Hematopoietic multipotent progenitor cell (in vitro differentiated cells): ENCODE measurements around the gene HTR6. TPM values are rescaled to one million over a fixed set of nuclear protein-coding genes. Genes with fewer than 3 reads are reported as not detected.
"Not testable (repeated sequence)": the region's sequence is repeated elsewhere in the genome, so short reads cannot be mapped to it uniquely, and the experiment has no call there.

ENCODE experiments used
- DNase-seq, 3 donors: peaks; one replicate each; pipeline ENCODE4 v3.0.0-alpha.2; 2011 to 2015; ENCODE audit warnings: low read depth in 2 of 3, low spot score in 2 of 3
- total RNA-seq: library from RNA; depleted of rRNA; stranded (reverse); fragments of >200 nt; gene quantifications from one replicate; pipeline ENCODE4 v1.2.3, GENCODE V29; 2012

Gene HTR6
- total RNA-seq: under 0.01 TPM

GRCh38 chr1:19664453-19665185 lies at the start of gene HTR6:
Gene HTR6 (plus strand): TSS chr1:19664875. CDS start chr1:19665754, 879 bp downstream.
- DNase-seq: no peak

DNA sequence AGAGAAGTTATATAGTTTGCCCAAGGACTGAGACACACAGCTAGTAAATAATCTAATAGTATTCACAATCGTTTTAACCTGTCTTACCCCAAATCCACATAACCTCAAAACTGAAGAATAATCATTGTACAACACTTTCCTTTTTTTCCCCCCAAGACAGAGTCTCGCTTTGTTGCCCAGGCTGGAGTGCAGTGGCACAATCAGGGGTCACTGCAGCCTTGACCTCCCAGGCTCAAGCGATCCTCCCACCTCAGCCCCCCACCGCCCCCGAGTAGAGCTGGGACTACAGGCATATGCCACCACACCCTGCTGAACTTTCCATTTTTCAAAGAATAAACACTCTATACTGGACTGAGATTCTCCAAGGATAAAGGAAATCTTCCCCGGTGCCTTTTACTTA lies 49.2 kb upstream of the HTR6 start:
- DNase-seq: no peak

DNA sequence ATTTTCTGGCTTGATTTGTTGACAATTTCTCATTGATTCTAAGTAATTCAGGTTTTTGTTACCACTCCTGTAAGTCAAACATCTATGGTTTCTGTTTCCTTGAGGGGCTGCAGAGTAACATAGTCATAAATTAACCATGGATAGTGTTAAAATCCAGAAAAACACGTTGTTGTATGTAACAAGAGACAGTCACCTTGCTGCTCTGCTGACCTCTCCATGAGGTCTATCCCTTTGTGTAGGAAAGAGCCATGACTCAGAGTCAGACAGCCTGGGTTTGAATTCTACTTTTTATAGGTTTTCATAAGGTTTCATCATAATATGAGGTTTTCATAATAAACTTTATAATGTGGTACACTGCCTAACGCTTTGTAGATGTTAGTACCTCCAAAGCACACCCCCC lies 48.2 kb upstream of the HTR6 start:
- no peak for DNase-seq

GRCh38 chr1:19617376-19617775 lies 47.3 kb upstream of the HTR6 start:
- no peak for DNase-seq

DNA sequence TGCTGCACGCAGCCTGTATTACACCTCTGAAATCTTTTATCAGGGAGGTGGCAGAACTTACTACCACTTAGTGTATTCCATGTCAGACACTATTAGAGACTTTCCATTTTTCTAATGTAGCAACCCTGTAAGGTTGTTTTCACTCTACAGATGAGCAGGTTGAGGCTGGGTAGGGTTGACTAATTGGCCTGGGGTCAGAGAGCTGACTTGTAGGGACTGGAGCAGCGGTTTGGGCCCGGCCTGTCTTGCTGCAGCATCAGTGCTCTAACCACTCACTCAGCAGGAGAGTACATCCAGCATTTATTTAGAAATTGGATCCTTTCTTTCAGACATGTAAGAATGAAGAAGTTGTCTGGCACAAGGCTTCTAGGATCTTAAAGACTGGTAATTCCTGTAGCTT lies 46.2 kb upstream of the HTR6 start:
- DNase-seq: no peak

GRCh38 chr1:19619697-19620384 lies 44.8 kb upstream of the HTR6 start:
- DNase-seq: no peak

DNA sequence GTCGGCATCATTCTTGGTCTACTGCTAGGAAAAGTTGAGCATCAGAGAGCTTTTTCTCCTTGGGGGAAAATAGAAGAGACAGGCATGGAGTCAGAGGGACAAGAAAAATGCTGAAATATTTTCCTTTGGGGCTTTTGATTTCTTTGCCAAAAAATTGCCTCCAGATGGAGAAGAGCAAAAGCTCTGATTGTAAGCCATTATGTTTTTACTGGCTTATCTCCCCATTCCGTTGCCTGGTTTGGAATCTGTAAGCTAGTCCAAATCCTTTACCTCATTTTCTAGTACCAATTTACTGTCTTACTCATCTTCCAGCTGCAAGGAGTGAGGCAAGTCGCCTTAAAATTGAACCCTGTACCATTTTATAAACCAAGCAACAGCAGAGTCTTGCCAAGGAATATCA lies 43.9 kb upstream of the HTR6 start:
- no peak for DNase-seq

GRCh38 chr1:19621274-19621950 lies 43.3 kb upstream of the HTR6 start:
- no peak for DNase-seq

GRCh38 chr1:19622204-19622603 lies 42.5 kb upstream of the HTR6 start:
- no peak for DNase-seq

DNA sequence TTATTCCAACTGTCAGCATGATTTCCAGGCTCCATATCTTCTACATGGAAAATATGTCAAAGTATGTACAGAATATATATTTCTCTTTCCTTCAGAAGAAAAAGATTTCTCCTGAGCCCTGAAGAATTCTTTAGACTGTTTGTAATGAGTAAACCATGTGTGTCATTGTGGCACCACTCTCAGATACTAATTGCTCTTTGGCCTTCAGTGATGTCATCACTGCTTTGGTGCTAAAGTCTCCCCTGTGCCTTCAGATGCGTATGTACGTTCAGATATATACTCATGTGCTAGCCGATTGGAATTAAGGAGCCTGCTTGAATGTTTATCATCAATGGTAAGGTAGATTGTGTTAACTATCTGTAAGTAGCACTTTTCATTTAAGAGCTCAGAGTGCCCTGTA lies 41.2 kb upstream of the HTR6 start:
- DNase-seq: no peak

DNA sequence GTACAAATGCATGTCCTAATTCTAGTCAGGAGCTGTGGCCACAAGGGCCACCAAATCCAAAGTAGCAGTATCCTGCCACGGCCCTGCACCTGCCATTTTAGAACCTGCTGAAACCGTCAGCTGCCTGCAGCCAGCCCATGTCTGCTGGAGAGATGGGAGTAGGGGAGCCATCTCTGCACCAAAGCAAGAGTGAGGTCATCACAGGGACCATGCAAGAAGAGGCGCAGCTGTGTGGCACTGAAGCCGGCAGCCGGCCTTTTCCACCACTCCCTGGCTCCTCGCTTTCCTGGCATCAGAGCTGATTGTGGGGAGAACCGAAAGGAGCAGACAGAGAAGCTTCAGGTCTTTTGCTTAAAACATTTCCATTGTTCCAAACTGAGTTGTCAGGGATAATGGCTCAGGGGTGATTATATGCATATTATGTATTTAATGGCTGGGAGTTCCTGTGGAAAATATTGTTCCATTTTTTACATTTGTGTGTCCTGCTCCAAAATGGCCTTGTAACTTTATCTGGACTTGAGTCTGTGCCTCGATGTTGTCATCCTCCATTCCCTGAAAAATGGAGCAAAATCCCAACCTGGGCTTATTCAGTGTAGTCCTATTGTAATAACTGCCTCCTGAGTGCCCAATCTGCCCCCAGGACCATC lies 39.3 kb upstream of the HTR6 start:
- no peak for DNase-seq

GRCh38 chr1:19628879-19629278 lies 35.8 kb upstream of the HTR6 start:
- no peak for DNase-seq

- DNase-seq: no peak
These were observed 35.3 kb upstream of the HTR6 start for GRCh38 chr1:19629357-19629756.

- DNase-seq: not testable (repeated sequence)
These were observed 34.5 kb upstream of the HTR6 start for GRCh38 chr1:19630192-19630591.

DNA sequence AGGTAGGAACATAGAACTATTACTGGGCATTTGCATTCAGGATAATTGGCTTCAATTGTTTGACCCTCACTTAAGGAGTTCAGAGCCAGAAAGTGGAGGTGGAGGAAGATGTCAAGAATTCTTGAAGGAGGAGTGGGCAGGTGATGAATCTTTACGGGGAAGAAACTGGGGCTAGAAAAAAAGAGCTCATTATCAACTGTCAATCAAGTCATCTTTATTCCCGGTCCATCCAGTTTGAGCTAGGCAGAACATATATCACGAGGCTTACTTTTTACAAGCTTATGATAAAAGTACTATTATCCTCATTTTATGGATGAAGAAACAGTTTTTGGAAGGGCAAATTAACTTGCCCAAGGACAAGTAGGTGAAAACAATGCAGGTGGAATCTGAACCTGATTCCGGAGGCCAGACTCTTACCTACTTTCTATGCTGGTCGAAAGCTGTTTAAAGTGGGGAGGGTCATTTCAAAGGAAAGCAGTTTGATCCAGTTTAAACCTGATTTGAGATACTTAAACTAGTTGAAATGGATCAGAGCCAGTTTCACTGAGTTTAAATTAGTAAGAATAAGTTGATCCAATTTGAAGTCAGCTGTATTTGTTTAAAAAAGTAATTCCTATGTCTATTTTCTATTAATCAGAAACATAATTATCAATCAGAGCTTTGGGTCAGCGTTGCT lies 33.8 kb upstream of the HTR6 start:
- DNase-seq: no peak

DNA sequence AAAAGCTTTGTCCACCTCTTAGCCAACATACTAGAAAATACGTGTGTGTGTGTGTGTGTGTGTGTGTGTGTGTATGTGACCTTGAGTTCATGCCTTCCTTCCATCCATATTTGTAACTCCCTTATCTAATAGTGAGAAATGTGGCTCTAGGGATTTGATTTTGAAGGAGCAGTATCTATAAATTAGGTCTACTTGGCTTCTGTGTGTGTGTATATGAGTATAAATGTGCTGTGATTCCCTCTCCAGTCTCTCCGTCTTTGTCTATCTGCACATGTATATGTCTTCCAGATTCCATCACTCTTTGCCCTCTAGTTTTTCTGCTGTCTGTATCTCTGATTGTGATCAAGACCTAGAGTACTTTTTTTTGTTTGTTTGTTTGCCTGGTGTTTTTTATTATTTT lies 32.5 kb upstream of the HTR6 start:
- DNase-seq: no peak

DNA sequence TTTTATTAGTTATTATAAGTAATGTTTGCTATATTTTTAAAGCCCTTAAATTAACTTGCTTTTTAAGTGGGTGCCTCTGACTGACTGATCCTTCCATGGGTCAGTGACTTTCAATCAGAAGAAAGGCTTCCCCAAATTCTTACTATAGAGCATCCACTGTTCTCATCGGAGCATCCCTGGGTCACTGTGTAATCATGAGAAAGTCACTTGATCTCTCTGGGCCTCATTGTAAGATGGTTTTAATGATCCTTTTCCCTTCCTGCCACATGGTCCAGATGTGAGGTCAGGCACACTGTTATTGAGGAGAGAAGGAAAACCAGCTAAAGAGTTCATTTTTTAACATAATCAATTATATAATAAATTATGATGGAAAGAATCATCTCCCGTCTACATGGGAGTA lies 31.6 kb upstream of the HTR6 start:
- DNase-seq: no peak

DNA sequence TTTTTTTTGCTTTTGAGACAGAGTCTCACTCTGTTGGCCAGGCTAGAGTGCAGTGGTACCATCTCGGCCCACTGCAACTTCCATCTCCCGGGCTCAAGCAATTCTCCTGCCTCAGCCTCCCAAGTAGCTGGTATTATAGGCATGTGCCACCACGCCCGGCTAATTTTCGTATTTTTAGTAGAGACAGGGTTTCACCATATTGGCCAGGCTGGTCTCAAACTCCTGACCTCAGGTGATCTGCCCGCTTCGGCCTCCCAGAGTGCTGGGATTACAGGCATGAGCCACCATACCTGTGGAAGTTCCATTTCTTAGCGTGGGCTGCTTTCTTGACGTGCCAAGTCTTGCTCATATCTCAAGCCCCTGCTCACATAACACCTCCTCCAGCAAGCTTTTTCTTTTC lies 29.6 kb upstream of the HTR6 start:
- DNase-seq: not testable (repeated sequence)

DNA sequence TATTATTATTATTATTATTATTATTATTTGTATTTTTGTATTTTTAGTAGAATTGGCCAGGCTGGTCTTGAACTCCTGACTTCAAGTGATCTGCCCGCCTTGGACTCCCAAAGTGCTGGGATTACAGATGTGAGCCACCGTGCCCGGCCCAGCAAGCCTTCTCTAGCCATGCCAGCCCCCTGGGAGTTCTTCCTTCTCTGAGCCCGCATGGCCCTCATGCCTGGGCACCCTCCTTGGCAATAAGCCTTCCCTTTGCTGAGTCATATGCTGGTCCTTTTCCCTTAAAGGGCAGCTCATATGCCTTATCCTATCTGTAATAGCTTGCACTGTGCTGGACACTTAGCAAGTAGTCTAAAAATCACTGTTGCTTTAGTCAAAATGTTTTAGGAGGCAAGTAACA lies 29.0 kb upstream of the HTR6 start:
- DNase-seq: no peak

- DNase-seq: no peak
These were observed 28.6 kb upstream of the HTR6 start for GRCh38 chr1:19636065-19636464.

DNA sequence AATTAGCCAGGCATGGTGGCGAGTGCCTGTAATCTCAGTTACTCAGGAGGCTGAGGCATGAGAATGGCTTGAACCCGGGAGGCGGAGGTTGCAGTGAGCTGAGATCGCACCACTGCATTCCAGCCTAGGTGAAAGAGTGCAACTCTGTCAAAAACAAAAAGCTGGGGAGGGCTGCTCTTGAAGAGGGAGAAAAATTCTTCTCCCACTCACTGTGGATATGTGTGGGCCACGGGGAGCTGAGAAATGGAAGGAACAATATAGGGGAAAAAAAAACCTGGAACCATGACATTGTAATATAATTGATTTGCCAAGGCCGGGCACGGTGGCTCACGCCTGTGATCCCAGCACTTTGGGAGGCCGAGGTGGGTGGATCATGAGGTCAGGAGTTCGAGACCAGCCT lies 27.9 kb upstream of the HTR6 start:
- DNase-seq: not testable (repeated sequence)
